ENCODE data around the gene PTPN18. TPM values are rescaled to one million over a fixed set of nuclear protein-coding genes. Genes with fewer than 3 reads are reported as not detected.

Gene PTPN18
- total RNA-seq, 4 donors from 2014 or later = 34.6 to 53.8 (median 39.1) TPM

GRCh38 chr2:130369965-130370341 lies 14.1 kb downstream of the PTPN18 start:
- no peak for ATAC-seq
- peaks cover 0 to 38% (median 17%) of the 10 kb centered on the region in 3 donors for H3K4me1 ChIP-seq
- no peak for TF ChIP-seq POLR2A (IDR thresholded peaks at IDR 0.05)
- no peak for TF ChIP-seq POLR2AphosphoS5 (IDR thresholded peaks at IDR 0.05)
- TF ChIP-seq EP300 (IDR thresholded peaks at IDR 0.05) = no peak
- TF ChIP-seq CTCF (IDR thresholded peaks at IDR 0.05) = no peak
- no peak overlapping the region for H3K27ac ChIP-seq
- WGBS, 2 donors (ENCODE audit: low coverage in 1 of 2) = 100% methylated on average over 2 of the region's 5 CpGs; no CpG with 5 or more reads in 1 of the 2 donors
- no peaks in the 10 kb centered on the region for H3K9me3 ChIP-seq
- no peak overlapping the region for H3K4me3 ChIP-seq
- no peaks in the 10 kb centered on the region for H3K27me3 ChIP-seq
- peaks cover 0 to 11% of the 10 kb centered on the region in 2 donors for H3K36me3 ChIP-seq

DNA sequence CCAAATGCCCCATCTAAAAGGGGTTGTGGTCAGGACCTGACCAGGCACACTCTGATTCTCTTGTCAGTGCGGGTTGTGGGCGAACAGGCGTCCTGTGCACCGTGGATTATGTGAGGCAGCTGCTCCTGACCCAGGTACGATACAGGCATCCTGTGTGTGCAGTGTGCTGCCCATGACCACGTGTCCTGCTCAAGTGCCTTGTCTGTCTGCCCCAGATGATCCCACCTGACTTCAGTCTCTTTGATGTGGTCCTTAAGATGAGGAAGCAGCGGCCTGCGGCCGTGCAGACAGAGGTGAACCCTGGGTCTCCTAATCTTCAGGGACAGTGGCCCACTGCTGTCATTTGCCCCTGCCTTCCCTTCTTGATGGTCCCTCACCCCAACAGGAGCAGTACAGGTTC lies 14.6 kb downstream of the PTPN18 start:
- no peak for ATAC-seq
- 80% methylated on average over 1 of the region's 9 CpGs; no CpG with 5 or more reads in 1 of the 2 donors for WGBS, 2 donors (ENCODE audit: low coverage in 1 of 2)
- no peak overlapping the region for H3K4me3 ChIP-seq
- no peak for TF ChIP-seq EP300 (IDR thresholded peaks at IDR 0.05)
- no peak for TF ChIP-seq POLR2AphosphoS5 (IDR thresholded peaks at IDR 0.05)
- TF ChIP-seq CTCF (IDR thresholded peaks at IDR 0.05) = no peak
- no peak for TF ChIP-seq POLR2A (IDR thresholded peaks at IDR 0.05)
- peak overlapping the region in 3 of 4 donors; percentile 87 to 94 (median 89) for H3K27ac ChIP-seq
- H3K4me1 ChIP-seq = peaks cover 0 to 38% (median 17%) of the 10 kb centered on the region in 3 donors
- peaks cover 0 to 15% of the 10 kb centered on the region in 2 donors for H3K36me3 ChIP-seq
- H3K9me3 ChIP-seq = no peaks in the 10 kb centered on the region
- H3K27me3 ChIP-seq = no peaks in the 10 kb centered on the region

DNA sequence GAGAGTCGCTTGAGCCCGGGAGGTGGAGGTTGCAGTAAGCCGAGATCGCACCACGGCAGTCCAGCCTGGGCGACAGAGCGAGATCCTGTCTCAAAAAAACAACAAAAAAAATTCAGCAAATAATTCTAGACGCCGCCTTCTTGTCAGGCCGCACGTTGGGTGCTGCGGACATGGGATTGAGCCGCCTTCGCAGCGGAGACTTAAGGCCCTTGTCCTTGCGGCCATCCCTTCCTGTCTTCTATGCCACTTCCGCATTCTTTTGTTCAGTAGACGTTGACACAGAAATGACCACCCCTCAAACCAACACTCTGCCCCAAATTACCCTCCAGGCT lies 15.8 kb downstream of the PTPN18 start:
- Histone ChIP-seq H3K27me3 (no peaks in the 10 kb centered on the region), H3K36me3 (peaks cover 0 to 27% of the 10 kb centered on the region in 2 donors), H3K27ac (peak overlapping the region; percentile 70 to 94 (median 88)), H3K4me1 (peaks cover 0 to 38% (median 17%) of the 10 kb centered on the region in 3 donors), H3K9me3 (no peaks in the 10 kb centered on the region), H3K4me3 (peak overlapping the region; percentile 67 to 97)
- 37 to 44% methylated on average over 5 to 16 of the region's 18 CpGs for WGBS, 2 donors (ENCODE audit: low coverage in 1 of 2)
- peak; percentile 23 for ATAC-seq
- no peak for TF ChIP-seq CTCF (IDR thresholded peaks at IDR 0.05)
- no peak for TF ChIP-seq EP300 (IDR thresholded peaks at IDR 0.05)
- TF ChIP-seq POLR2AphosphoS5 (IDR thresholded peaks at IDR 0.05) = no peak
- no peak for TF ChIP-seq POLR2A (IDR thresholded peaks at IDR 0.05)

DNA sequence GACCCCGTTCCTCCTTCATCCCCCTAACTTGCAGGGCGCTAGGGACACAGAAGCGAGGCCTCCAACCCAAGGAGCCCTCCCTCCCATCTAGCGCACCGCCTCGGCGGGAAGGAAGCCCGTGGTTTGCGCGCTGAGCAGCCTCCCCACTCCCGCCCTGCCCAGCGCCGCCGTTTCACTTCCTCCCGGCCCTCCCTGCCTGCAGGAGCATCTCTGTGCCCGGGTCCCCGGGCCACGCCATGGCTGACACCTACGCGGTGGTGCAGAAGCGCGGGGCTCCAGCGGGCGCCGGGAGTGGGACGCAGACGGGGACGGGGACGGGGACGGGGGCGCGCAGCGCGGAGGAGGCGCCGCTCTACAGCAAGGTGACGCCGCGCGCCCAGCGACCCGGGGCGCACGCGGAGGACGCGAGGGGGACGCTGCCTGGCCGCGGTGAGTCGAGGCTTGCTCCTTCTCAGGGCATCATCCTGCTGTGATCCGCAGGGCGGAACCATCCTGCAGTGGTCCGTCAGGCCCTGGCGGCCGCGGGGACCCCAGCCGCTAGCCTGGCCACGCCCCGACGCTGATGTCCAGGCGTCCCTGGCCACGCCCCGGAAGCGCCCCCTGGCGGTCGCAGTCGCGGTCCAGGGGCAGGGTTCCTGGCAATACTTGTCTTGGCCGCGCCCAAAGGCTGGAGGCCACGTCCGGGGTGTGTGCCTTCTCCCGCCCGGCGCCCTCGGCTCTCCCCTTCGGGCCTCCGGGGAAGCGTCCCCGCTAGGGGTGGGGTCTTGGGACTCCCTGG lies 16.4 kb downstream of the PTPN18 start:
- Histone ChIP-seq H3K27ac (peak overlapping the region; percentile 70 to 94 (median 88)), H3K27me3 (no peaks in the 10 kb centered on the region), H3K4me1 (peaks cover 0 to 38% (median 17%) of the 10 kb centered on the region in 3 donors), H3K9me3 (no peaks in the 10 kb centered on the region), H3K36me3 (peaks cover 0 to 28% of the 10 kb centered on the region in 2 donors), H3K4me3 (peak overlapping the region; percentile 67 to 97)
- 0% methylated on average over 6 of the region's 81 CpGs; no CpG with 5 or more reads in 1 of the 2 donors for WGBS, 2 donors (ENCODE audit: low coverage in 1 of 2)
- ATAC-seq = peak; percentile 94
- TF ChIP-seq POLR2A (IDR thresholded peaks at IDR 0.05) (peak; percentile 74 to 77), CTCF (IDR thresholded peaks at IDR 0.05) (peak; percentile 91 to 95 (median 94)), EP300 (IDR thresholded peaks at IDR 0.05) (no peak), POLR2AphosphoS5 (IDR thresholded peaks at IDR 0.05) (peak; percentile 77)
